Naive thymus-derived CD4-positive, alpha-beta T cell (primary cell): ENCODE data around the gene DGKI. TPM values are rescaled to one million over a fixed set of nuclear protein-coding genes. Genes with fewer than 3 reads are reported as not detected.

Experiments used
- ATAC-seq: fragments of 150-1000 bp; cut with Tn5 transposase; 2 replicates; pipeline ENCODE4 v1.10.0; 2021; ENCODE audit warnings: mild to moderate bottlenecking, moderate library complexity
- CTCF ChIA-PET: fragments of 350-600 bp; sonication (Branson Sonifier 250); formaldehyde crosslinking; loops from one replicate; lab custom pipeline; 2021; ENCODE audit warnings: antibody characterized with exemption; lab: Charles Lee
- POLR2A ChIA-PET: fragments of 350-600 bp; sonication (Branson Sonifier 250); formaldehyde crosslinking; loops from one replicate; lab custom pipeline; 2021; ENCODE audit warnings: antibody characterized with exemption, inconsistent platforms; lab: Charles Lee
- DNase-seq, 9 donors: peaks; one replicate each; pipeline versions ENCODE4 v3.0.0 to v3.0.0-alpha.2; 2020 to 2022; ENCODE audit warnings: mixed read lengths in 1 of 9
- H3K27ac ChIP-seq: one replicate; pipeline ENCODE4 v1.7.0; 2013; ENCODE audit warnings: mild to moderate bottlenecking, low read depth, low read length, moderate library complexity
- H3K27me3 ChIP-seq, 2 donors: one replicate each; pipeline ENCODE4 v1.7.0; 2013; ENCODE audit warnings: low read length in 2 of 2, mild to moderate bottlenecking in 2 of 2, moderate library complexity in 2 of 2; ENCODE audit not compliant: control insufficient read depth in 2 of 2, insufficient read depth in 2 of 2
- H3K36me3 ChIP-seq, 3 experiments: 1 replicate in 2 of 3; 2 replicates in 1 of 3; pipeline ENCODE4 v1.7.0; 2013; ENCODE audit warnings: low read length in 3 of 3, mild to moderate bottlenecking in 3 of 3, moderate library complexity in 1 of 3; ENCODE audit not compliant: insufficient read depth in 3 of 3, control insufficient read depth in 2 of 3
- H3K4me1 ChIP-seq, 2 donors: one replicate each; pipeline ENCODE4 v1.7.0; 2013; ENCODE audit warnings: low read length in 2 of 2, mild to moderate bottlenecking in 2 of 2, moderate library complexity in 1 of 2; ENCODE audit not compliant: control insufficient read depth in 2 of 2, insufficient read depth in 2 of 2
- H3K4me3 ChIP-seq: 2 replicates; pipeline ENCODE4 v1.7.0; 2013; ENCODE audit warnings: mild to moderate bottlenecking, low read length
- H3K9me3 ChIP-seq, 3 experiments: 1 replicate in 2 of 3; 2 replicates in 1 of 3; pipeline ENCODE4 v1.7.0; 2013; ENCODE audit warnings: low read length in 3 of 3; ENCODE audit not compliant: control insufficient read depth in 2 of 3
- H3K27ac Mint-ChIP-seq, 9 donors: one replicate each; pipeline ENCODE4 v1.8.0; 2020 to 2022; ENCODE audit warnings: mixed read lengths in 9 of 9, mild to moderate bottlenecking in 8 of 9, moderate library complexity in 5 of 9, inconsistent platforms in 2 of 9
- H3K27me3 Mint-ChIP-seq, 5 donors: one replicate each; pipeline ENCODE4 v1.8.0; 2021 to 2022; ENCODE audit warnings: mixed read lengths in 5 of 5, mild to moderate bottlenecking in 1 of 5
- H3K36me3 Mint-ChIP-seq, 5 donors: one replicate each; pipeline ENCODE4 v1.8.0; 2020 to 2022; ENCODE audit warnings: mixed read lengths in 5 of 5, mild to moderate bottlenecking in 3 of 5, inconsistent platforms in 1 of 5
- H3K4me1 Mint-ChIP-seq, 7 donors: one replicate each; pipeline ENCODE4 v1.8.0; 2020 to 2022; ENCODE audit warnings: mixed read lengths in 7 of 7, mild to moderate bottlenecking in 3 of 7, inconsistent platforms in 1 of 7
- H3K4me3 Mint-ChIP-seq, 10 donors: one replicate each; pipeline ENCODE4 v1.8.0; 2020 to 2022; ENCODE audit warnings: mild to moderate bottlenecking in 10 of 10, mixed read lengths in 10 of 10, moderate library complexity in 6 of 10, inconsistent platforms in 2 of 10
- H3K9me3 Mint-ChIP-seq, 11 donors: one replicate each; pipeline ENCODE4 v1.8.0; 2020 to 2022; ENCODE audit warnings: mixed read lengths in 11 of 11, mild to moderate bottlenecking in 4 of 11, inconsistent platforms in 1 of 11, moderate library complexity in 1 of 11
- intact Hi-C, 2 donors: fragments of 100-400 bp; cut with micrococcal nuclease; formaldehyde crosslinking; loops; one replicate each; pipeline ENCODE4 v1.15.1; 2023
- polyA plus RNA-seq, 2 donors: library from polyadenylated mRNA; unstranded; fragments of 300-500 nt; fragmentation: Illumina TruSeq; gene quantifications; one replicate each; pipeline ENCODE4 v1.2.3, GENCODE V29; 2021
- total RNA-seq, 6 experiments: library from RNA in 5 of 6; stranded (reverse) in 5 of 6; gene quantifications; 1 replicate in 5 of 6; 2 replicates in 1 of 6; pipeline ENCODE4 v1.2.3 and lab custom pipeline; 2021 to 2026

DGKI gene
- total and polyA plus RNA-seq, 7 experiments from 2014 or later, result 1.3 TPM; not detected in 6

GRCh38 chr7:137545059-137545716 is 301.6 kb downstream of the DGKI start:
- peaks cover 0 to 10% (median 0%) of the 10 kb centered on the region in 5 donors for H3K27me3 Mint-ChIP-seq
- CTCF ChIA-PET, result no interaction called here
- no peak overlapping the region for H3K27ac ChIP-seq
- no peaks in the 10 kb centered on the region for H3K9me3 ChIP-seq
- H3K4me3 Mint-ChIP-seq, result no peak overlapping the region
- POLR2A ChIA-PET, result no interaction called here
- DNase-seq (no peak), ATAC-seq (no peak)
- no peaks in the 10 kb centered on the region for H3K36me3 Mint-ChIP-seq
- intact Hi-C loops, result no loop called here
- no peaks in the 10 kb centered on the region for H3K4me1 Mint-ChIP-seq
- H3K9me3 Mint-ChIP-seq, result peaks cover 0 to 4% (median 1%) of the 10 kb centered on the region in 11 donors
- no peak overlapping the region for H3K27ac Mint-ChIP-seq
- no peak overlapping the region for H3K4me3 ChIP-seq
- no peaks in the 10 kb centered on the region for H3K4me1 ChIP-seq
- no peaks in the 10 kb centered on the region for H3K36me3 ChIP-seq
- no peaks in the 10 kb centered on the region for H3K27me3 ChIP-seq

GRCh38 chr7:137544453-137545058 is 302.2 kb downstream of the DGKI start:
- ATAC-seq (no peak), DNase-seq (no peak)
- Mint-ChIP-seq H3K27ac (no peak overlapping the region), H3K4me3 (no peak overlapping the region), H3K36me3 (no peaks in the 10 kb centered on the region), H3K27me3 (peaks cover 0 to 10% (median 0%) of the 10 kb centered on the region in 5 donors), H3K4me1 (no peaks in the 10 kb centered on the region), H3K9me3 (peaks cover 0 to 5% (median 2%) of the 10 kb centered on the region in 11 donors)
- intact Hi-C loops, result no loop called here
- ChIA-PET CTCF (no interaction called here), POLR2A (no interaction called here)
- Histone ChIP-seq H3K27ac (no peak overlapping the region), H3K36me3 (no peaks in the 10 kb centered on the region), H3K4me1 (no peaks in the 10 kb centered on the region), H3K9me3 (no peaks in the 10 kb centered on the region), H3K4me3 (no peak overlapping the region), H3K27me3 (no peaks in the 10 kb centered on the region)

GRCh38 chr7:137539111-137539715 is 307.6 kb downstream of the DGKI start:
- Mint-ChIP-seq H3K9me3 (peaks cover 0 to 9% (median 3%) of the 10 kb centered on the region in 11 donors), H3K4me1 (no peaks in the 10 kb centered on the region), H3K4me3 (no peak overlapping the region), H3K27me3 (peaks cover 0 to 9% (median 0%) of the 10 kb centered on the region in 5 donors), H3K27ac (no peak overlapping the region), H3K36me3 (no peaks in the 10 kb centered on the region)
- no peak for DNase-seq
- Histone ChIP-seq H3K36me3 (no peaks in the 10 kb centered on the region), H3K27me3 (no peaks in the 10 kb centered on the region), H3K27ac (no peak overlapping the region), H3K9me3 (no peaks in the 10 kb centered on the region), H3K4me3 (no peak overlapping the region), H3K4me1 (no peaks in the 10 kb centered on the region)
- ATAC-seq, result no peak
- ChIA-PET POLR2A (no interaction called here), CTCF (no interaction called here)
- intact Hi-C loops, result no loop called here

- intact Hi-C loops, result no loop called here
- peaks cover 0 to 9% (median 4%) of the 10 kb centered on the region in 11 donors for H3K9me3 Mint-ChIP-seq
Observed at GRCh38 chr7:137538361-137538762, 308.4 kb downstream of the DGKI start.

GRCh38 chr7:137535579-137535978 is 311.2 kb downstream of the DGKI start:
- POLR2A ChIA-PET, result no interaction called here
- CTCF ChIA-PET, result no interaction called here

More at GRCh38 chr7:137538361-137538762, 308.4 kb downstream of the DGKI start:
- POLR2A ChIA-PET, result no interaction called here
- no peaks in the 10 kb centered on the region for H3K4me1 ChIP-seq
- CTCF ChIA-PET, result no interaction called here
- no peaks in the 10 kb centered on the region for H3K4me1 Mint-ChIP-seq
- no peaks in the 10 kb centered on the region for H3K27me3 ChIP-seq
- H3K27me3 Mint-ChIP-seq, result peaks cover 0 to 12% (median 0%) of the 10 kb centered on the region in 5 donors
- DNase-seq (no peak), ATAC-seq (no peak)
- no peak overlapping the region for H3K27ac ChIP-seq
- no peak overlapping the region for H3K4me3 ChIP-seq
- no peak overlapping the region for H3K27ac Mint-ChIP-seq
- no peaks in the 10 kb centered on the region for H3K9me3 ChIP-seq
- no peaks in the 10 kb centered on the region for H3K36me3 Mint-ChIP-seq
- H3K36me3 ChIP-seq, result no peaks in the 10 kb centered on the region
- H3K4me3 Mint-ChIP-seq, result no peak overlapping the region

GRCh38 chr7:137531671-137532070 is 315.1 kb downstream of the DGKI start:
- H3K27ac Mint-ChIP-seq, result no peak overlapping the region
- no peaks in the 10 kb centered on the region for H3K36me3 Mint-ChIP-seq
- ChIA-PET POLR2A (no interaction called here), CTCF (no interaction called here)
- no peak overlapping the region for H3K4me3 ChIP-seq
- H3K4me3 Mint-ChIP-seq, result no peak overlapping the region
- peaks cover 0 to 10% (median 0%) of the 10 kb centered on the region in 5 donors for H3K27me3 Mint-ChIP-seq
- no peak overlapping the region for H3K27ac ChIP-seq
- H3K9me3 ChIP-seq, result no peaks in the 10 kb centered on the region
- H3K4me1 Mint-ChIP-seq, result no peaks in the 10 kb centered on the region
- no peaks in the 10 kb centered on the region for H3K36me3 ChIP-seq
- H3K4me1 ChIP-seq, result no peaks in the 10 kb centered on the region
- no peaks in the 10 kb centered on the region for H3K27me3 ChIP-seq
- no peak for ATAC-seq
- DNase-seq, result no peak
- peaks cover 0 to 4% (median 0%) of the 10 kb centered on the region in 11 donors for H3K9me3 Mint-ChIP-seq
- intact Hi-C loops, result no loop called here

More at GRCh38 chr7:137535579-137535978, 311.2 kb downstream of the DGKI start:
- Histone ChIP-seq H3K9me3 (no peaks in the 10 kb centered on the region), H3K27ac (no peak overlapping the region), H3K4me1 (no peaks in the 10 kb centered on the region), H3K27me3 (no peaks in the 10 kb centered on the region), H3K4me3 (no peak overlapping the region), H3K36me3 (no peaks in the 10 kb centered on the region)
- Mint-ChIP-seq H3K9me3 (peaks cover 0 to 9% (median 2%) of the 10 kb centered on the region in 11 donors), H3K36me3 (no peaks in the 10 kb centered on the region), H3K27ac (no peak overlapping the region), H3K4me1 (no peaks in the 10 kb centered on the region), H3K4me3 (no peak overlapping the region), H3K27me3 (peaks cover 0 to 12% (median 0%) of the 10 kb centered on the region in 5 donors)
- ATAC-seq (no peak), DNase-seq (no peak)
- intact Hi-C loops, result no loop called here
